ENCODE results near the gene EXOC3. TPM values are rescaled to one million over a fixed set of nuclear protein-coding genes. Genes with fewer than 3 reads are reported as not detected.

EXOC3 gene
- total RNA-seq, 1 experiment from 2014 or later = 34.3 TPM

DNA sequence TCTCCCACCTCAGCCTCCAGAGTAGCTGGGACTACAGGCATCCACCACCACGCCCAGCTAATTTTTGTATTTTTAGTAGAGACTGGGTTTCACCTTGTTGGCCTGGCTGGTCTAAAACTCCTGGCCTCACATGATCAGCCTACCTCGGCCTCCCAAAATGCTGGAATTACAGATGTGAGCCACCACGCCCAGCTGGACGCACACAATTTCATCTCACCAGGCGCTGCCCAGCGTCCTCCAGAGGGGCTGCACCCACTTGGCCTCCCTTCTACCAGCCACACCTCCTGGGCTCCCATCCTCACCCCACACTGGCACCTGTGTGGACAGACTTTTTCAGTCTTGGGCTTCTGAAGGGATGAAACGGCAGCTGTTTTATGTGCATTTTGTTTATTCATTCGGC is 3.8 kb upstream of the EXOC3 start:
- no peak for DNase-seq (ENCODE audit: low spot score)

DNA sequence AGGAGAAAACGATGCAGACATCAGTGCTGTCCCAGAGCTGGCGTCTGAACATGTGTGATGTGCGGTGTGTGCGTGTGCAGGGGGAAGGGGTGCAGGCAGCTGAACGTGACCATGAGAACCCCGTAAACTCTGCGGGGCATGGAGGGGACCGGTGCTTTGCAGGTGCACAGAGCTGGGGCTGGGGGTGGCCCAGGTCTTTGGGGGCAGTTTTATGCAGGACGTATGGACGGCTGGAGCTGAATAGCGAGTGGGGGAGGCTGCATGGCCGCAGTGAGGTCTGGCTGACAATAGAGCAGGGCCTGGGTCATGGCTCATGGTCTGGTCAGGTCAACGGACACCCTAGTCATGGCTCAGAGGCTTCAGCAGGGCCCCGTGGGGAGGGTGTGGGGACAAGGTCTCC is 3.3 kb upstream of the EXOC3 start:
- no peak for DNase-seq (ENCODE audit: low spot score)

DNA sequence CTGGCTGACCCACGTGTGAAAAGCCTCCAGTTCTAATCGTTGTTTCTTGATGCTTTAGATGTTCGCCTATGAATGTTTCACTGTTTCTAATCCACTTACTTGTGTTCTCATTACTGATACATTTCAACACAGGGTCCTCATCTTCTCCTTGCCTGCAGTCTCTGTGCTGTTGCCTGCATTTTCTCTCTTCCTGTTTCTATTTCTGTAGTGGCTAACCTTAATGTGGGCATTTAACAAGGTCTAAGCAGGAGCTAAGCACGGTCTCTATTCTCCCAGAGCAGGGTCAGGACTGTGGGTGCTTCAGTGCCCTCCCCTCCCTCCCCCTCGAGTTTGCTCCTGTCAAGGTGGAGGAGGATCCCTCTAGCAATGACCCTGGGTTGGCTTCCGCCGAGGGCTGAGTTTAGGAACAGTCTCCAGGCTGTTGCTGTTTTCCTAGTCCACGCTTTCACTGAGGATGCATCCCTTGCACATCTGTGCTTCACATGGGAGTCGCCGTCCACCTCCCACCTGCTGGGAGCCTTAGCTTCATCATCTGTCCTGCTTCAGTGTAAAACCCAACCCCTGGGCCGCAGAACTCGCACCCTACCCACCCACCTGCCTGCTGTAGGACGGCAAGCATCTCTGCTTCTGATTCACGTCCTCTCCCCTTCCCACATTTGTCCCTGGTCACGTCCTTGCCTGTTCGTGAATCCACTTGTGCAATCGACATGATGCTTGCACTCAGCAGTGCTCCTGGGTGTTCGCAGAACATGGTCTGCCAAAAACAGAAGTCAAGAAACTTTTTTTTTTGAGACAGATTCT is 2.4 kb upstream of the EXOC3 start:
- no peak for DNase-seq (ENCODE audit: low spot score)

DNA sequence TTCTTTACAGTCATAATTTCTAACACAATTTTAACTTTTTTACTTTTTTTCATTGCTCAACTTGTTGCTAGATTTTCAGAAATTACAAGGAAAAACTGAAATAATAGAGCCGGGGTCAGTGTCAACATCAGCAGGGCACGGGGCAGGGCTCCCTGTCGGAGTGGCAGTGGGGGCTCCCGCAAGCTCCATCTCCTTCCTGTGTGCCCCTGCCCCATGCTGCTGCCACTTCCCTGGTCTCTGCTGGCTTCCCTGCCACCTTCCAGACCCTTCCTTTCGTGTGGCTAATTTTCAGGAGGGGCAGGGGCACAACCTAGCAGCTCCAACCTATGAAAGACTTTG is 1.0 kb upstream of the EXOC3 start:
- DNase-seq (ENCODE audit: low spot score) = no peak

DNA sequence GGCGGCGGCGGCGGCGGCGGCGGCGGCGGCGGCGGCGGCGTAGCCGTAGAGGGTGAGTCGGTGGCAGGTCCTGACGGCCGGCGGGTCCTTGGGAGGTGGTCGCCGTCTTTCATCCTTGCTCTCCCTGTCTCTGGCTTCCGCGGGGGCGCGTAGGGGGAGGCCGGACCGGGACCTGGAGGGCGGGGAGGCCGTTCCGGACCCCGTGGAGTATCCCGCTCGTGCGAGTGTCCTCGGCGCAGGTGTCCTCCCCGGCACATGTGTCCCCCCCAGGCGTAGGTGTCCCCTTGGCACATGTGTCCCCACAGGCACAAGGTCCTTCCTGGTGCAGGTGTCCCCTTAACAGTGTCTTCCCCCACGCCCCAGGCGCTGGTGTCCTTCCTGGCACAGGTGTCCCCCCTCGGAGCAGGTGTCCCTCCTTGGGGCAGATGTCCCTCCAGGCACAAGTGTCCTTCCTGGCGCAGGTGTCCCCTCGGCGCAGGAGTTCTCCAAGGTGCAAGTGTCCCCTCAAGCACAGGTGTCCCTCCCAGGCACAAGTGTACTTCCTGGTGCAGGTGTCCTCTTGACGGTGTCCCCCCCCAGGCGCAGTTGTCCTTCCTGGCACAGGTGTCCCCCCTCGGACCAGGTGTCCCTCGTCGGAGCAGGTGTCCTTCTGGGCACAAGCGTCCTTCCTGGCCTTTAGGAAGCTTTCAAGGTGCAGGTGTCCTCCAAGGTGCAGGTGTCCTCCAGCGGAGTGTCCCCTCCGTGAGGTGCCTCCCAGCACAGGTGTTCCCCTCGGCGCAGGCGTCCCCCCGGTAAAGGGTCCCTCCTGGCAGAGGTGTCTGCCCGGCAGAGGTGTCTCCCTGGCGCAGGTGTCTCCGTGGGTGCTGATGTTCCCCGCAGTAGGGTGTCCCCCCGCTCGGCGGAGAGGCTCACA is 519 bp downstream of the EXOC3 start:
- no peak for DNase-seq (ENCODE audit: low spot score)

DNA sequence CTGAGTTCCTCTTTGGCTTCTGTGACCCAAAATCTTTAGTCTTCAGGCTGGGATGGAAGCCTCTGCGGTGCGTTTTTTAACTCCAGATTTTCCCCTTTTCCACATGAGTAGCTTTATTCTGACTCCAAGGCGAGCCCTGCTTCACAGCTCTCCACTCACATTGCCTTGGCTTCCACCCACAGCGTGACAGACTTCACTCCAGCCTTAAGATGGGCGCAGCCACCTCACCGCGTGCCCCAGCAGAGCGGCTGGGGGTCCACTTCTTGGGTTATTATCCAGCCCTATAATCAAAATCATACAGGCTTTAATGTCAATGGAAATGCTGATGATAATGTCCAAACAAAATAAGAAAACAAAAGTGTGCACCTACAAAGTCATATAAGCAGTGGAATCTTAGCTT is 1.2 kb downstream of the EXOC3 start:
- no peak for DNase-seq (ENCODE audit: low spot score)

DNA sequence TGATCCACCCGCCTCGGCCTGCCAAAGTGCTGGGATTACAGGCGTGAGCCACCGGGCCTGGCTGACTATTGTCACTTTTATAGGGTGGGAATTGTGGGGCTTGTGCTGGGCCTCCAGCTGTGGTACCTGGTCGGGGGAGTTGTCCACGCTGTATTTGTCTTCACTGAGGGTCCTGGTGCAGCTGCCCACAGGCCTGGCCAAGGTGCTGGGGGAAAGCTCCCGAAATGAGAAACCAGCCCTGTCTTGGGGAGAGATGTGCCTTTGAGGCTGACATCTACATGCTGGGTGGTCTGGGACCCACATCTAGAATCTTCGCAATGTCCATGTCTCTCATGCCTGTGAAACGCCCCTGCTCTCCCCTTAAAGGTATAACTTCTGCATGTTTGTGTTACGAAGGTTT is 2.6 kb downstream of the EXOC3 start:
- no peak for DNase-seq (ENCODE audit: low spot score)

DNA sequence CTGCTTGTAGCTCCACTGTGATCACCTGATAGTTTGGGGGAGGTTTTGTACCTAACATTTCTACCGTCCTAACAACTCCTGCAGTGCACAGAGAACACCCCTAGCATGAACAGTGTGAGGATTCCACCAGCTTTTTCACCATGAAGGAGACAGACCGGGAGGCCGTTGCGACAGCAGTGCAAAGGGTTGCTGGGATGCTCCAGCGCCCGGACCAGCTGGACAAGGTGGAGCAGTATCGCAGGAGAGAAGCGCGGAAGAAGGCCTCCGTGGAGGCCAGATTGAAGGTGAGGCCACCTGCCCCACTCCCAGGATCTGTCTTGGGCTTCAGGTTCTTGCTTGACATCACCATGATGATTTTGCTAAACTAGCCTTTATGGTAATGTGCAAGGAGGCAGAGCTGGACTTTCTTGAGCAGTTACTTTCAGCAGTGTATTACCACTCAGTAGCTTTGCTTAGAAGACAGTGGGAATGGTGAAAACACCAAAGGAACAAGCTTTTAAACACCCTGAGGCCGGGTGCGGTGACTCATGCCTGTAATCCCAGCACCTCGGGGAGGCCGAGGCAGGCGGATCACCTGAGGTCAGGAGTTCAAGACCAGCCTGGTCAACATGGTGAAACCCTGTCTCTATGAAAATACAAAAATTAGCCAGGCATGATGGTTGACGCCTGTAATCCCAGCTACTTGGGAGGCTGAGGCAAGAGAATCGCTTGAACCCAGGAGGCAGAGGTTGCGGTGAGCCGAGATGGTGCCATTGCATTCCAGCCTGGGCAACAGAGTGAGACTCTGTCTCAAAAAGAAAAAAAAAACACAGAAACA is 3.3 kb downstream of the EXOC3 start:
- DNase-seq (ENCODE audit: low spot score) = no peak

DNA sequence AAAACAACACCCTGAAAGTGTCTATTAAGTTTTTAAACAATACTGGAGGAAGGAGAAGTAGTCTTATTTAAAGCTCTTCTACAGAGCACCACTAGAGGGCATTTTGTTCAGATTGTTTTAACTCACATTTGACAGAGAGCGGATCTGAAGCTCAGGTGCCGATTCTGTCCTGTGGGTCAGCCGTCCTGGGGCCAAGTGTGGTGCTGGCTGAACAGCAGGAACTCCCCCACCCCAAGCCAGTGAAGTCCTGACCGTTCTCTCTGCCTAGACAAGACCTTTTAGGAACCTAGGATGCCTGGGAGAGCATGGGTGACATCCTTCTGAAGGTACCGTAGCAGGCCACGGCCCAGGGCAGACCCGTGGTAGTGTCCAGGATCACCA is 3.9 kb downstream of the EXOC3 start:
- no peak for DNase-seq (ENCODE audit: low spot score)

DNA sequence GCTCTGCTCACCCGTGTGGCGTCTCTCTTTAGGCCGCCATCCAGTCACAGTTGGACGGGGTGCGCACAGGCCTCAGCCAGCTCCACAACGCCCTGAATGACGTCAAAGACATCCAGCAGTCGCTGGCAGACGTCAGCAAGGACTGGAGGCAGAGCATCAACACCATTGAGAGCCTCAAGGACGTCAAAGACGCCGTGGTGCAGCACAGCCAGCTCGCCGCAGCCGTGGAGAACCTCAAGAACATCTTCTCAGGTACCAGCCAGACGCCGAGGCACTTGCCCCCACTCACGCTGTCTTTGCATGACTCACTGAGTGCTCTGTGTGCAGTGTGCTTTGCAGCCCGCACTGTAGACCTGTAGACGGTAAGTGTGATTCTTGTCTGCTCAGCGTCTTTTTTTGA is 4.5 kb downstream of the EXOC3 start:
- no peak for DNase-seq (ENCODE audit: low spot score)

DNA sequence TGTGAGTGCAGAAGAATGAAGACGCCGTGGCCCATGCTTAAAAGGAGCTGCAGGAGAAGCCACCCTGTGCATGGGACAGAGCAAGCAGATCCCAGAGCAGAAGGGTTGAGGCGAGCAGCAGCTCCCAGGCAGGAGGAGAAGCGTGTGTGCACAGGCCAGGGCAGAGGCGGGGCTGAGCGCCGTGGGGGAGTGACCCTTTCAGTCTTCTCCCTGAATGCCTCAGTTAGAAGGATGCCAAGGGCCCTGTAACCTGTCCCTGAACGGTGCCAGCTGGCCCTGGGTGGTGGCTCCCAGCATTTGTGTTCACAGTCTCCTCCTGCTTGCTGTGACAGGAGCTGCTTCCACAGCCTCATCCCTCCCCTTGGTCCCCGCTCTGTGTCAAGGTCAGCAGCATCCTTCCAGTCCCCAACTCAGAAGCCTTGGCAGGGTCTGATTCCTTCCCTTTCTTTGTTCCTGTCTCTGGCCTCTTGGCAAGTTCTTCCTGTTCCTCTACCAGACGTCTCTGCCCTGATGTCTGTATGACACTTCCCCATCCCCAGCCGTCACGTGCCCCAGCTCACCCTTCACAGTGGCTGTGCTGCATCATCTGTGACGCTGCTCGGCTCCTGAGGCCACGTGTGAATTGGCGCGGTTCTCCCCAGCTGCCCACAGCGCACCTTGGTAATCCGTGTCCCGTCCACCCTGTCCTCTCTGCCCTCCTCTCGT is 5.2 kb downstream of the EXOC3 start:
- DNase-seq (ENCODE audit: low spot score) = no peak

DNA sequence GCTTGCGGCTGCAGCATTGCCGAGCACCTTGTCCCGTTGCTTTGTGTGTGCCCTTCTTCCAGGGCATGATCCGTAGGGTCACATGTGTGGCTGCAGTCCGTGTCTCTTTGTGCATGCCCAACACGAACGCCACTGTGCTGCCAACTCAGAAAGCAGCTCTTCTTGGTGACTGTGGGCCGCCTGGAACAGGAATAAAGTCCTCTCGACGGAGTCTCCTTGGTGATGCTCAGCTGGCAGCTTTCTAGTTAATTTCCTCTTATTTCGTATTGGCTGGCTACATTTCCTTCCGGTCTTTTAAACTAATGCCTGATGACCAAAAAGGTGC is 5.8 kb downstream of the EXOC3 start:
- DNase-seq (ENCODE audit: low spot score) = no peak

DNA sequence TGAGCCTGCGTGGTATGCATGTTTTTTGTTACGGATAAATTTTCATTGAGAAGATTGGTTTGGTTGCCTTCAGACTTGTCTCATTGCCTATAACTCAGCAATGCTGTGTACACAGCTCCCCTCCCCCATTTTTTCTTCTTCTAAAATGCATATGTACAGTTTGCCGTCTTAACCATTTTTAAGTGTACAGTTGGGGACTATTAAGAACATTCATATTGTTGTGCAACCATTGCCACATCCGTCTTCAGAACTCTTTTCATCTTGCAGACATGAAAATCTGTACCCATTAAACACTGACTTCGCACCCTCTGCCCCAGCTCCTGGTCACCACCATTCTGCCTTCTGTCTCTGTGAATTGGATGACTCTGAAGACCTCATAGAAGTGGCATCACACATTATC is 6.2 kb downstream of the EXOC3 start:
- DNase-seq (ENCODE audit: low spot score) = no peak

DNA sequence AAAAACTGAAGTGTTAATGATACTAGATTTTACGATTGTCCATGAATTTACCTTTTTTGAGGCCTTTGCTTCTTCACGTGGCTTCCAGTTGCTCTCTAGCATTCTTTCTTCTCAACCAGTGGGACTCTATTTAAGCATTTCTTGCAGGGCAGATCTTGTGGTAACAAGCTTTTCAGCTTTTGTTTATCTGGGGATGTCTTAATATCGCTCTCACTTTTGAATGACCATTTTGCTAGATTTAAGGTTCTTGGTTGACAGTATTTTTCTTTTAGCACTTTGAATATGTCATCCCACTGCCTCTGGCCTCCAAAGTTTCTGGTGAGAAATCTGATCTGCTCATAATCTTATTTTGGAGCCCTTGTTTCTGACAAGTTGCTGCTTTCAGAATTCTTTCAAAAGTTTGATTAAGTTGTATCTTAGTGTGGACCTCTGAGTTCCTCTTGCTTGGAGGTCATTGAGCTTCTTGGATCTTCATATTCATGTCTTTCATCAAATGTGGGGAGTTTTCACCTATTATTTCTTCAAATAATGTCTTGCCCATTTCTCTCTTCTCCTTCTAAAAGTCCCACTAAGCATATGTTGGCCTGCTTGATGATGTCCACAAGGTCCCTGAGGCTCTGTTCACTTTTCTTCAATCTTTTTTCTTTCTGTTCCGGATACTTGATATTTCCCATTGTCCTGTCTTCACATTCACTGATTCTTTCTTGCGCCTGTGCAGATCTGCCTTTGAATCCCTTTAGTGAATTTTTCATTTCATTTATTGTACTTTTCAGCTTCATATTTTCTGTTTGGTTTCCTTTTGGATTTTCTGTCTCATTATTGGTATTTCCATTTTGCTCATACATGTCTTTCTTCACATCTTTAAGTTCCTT is 8.8 kb downstream of the EXOC3 start:
- DNase-seq (ENCODE audit: low spot score) = no peak

DNA sequence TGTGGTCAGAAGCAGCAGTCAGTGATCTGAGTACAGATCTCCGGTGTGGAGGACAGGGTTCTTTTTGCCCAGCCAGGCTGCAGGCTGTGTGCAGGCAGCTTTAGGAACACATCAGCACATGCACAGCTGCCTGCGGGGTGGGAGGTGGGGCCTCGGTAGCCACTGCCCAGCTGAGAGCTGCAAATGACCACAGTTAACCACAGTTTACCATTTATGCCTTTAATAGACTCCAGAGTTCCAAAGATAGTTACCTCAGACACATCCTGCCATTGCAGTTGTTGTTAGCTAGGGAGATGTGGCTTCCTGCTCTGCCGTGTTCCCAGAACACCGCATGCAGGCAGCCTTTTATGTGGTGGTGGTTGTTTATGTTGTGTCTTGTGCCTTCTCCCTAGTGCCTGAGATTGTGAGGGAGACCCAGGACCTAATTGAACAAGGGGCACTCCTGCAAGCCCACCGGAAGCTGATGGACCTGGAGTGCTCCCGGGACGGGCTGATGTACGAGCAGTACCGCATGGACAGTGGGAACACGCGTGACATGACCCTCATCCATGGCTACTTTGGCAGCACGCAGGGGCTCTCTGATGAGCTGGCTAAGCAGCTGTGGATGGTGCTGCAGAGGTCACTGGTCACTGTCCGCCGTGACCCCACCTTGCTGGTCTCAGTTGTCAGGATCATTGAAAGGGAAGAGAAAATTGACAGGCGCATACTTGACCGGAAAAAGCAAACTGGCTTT is 10.2 kb downstream of the EXOC3 start:
- no peak for DNase-seq (ENCODE audit: low spot score)

DNA sequence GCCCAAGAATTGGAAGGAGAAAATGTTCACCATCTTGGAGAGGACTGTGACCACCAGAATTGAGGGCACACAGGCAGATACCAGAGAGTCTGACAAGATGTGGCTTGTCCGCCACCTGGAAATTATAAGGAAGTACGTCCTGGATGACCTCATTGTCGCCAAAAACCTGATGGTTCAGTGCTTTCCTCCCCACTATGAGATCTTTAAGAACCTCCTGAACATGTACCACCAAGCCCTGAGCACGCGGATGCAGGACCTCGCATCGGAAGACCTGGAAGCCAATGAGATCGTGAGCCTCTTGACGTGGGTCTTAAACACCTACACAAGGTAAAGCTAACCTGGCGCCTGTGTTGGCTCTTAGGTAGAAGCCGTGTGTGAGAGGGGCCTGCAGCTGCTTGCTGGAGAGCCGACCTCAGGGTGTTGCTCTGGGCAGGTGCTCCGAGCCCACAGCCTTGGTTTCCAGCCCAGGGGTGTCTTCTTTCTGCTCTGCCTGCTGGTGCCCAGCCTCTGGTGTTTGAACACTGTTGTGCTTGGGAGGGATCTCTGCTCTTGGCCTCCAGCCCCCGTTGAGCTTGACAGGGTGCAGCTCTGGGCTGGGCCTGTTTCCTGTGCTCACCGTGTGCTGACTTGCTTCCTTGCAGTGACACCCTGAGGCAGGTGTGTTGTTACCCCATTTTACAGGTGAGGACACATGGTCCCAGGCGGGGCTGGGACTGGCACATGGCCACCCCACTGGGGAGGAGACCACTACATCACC is 10.9 kb downstream of the EXOC3 start:
- no peak for DNase-seq (ENCODE audit: low spot score)

DNA sequence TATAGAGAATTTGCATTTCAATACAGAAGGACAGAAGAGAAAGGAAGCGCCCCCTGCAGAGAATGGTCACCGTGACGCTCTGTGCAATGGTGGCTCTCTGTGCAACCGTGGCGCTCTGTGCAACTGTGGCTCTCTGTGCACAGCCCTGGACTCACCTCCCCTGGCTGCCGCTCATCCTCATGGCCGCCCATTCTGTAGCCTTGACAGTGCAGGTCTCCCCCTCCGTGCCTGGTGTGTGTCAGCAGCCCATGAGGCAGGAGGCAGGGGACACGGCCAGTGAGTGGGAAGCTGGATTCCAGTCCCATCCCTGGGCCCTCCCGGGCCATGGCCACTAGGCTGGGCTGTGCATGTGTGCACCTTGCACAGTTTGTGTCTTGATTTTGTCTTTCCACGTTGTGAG is 12.0 kb downstream of the EXOC3 start:
- DNase-seq (ENCODE audit: low spot score) = no peak

DNA sequence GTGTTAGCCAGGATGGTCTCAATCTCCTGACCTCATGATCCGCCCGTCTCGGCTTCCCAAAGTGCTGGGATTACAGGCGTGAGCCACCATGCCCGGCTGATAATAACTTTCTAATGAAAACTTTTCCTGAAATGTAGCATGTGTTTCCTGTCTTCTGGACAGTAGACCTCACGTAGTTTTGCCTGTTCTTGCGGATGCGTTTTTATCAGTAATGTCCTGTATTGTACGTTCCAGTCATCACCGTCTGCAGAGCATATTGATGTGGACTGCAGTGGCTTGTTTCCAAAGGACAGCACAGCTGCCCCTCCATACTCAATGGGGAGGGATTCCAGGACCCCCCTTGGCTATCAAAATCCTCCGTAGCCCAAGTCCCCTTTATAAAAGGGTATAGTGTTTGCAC is 12.8 kb downstream of the EXOC3 start:
- DNase-seq (ENCODE audit: low spot score) = no peak

DNA sequence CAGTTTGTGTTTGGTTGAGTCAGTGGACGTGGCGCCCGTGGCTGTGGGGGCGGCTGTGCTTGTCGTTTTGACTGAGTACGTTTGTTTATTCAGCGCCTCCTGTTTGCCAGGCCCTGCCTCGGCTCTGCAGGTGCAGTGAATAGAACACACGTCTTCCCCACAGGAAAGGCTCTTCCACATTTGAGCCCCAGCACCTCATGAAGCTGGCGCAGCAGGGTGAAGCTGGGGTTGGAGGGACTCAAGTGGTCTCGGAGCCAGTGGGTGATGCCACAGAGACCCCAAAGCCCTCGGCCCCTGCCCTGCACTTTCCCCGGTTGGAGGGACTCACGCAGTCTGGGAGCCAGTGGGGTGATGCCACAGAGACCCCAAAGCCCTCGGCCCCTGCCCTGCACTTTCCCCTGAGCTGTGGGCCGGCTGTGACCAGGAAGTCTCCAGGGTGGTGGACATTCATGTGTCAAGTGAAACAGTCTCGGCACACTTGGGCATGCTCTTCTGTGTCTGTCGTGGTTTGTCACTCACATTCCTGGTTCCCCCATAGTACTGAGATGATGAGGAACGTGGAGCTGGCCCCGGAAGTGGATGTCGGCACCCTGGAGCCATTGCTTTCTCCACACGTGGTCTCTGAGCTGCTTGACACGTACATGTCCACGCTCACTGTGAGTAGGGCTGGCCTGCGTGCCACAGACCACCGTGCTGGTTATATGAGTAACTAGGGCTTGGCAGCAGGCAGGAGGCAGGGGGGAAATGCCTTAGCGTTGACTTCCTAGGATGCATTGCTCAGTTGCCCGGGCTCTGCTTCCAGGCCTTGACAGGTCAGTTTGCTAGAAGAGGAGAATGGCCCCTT is 13.6 kb downstream of the EXOC3 start:
- DNase-seq (ENCODE audit: low spot score) = no peak
